ENCODE results near the gene VANGL2. TPM values are rescaled to one million over a fixed set of nuclear protein-coding genes. Genes with fewer than 3 reads are reported as not detected.

The VANGL2 gene
- total RNA-seq, 2 experiments from 2014 or later = 1.5 to 2.6 TPM

DNA sequence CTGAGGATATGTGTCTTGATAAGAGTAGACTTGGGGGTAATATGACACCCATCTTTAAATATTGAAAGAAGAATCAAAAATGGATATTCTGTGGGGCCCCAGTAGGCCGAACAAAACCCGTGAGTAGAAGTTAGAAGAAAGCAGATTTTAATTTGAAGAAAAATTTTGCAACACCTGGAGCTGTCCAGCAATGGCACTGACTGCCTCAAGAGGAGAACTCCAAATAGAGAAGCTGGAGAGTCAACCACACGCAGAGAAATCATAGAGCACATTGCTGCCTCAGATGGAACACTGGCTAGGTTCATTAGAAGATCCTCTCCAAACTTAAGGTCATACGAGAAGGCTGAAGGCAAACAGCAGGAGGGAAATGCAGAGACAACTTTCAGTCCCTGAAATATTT is 26.7 kb upstream of the VANGL2 start:
- intact Hi-C loops (cut with micrococcal nuclease; ENCODE audit: unreplicated experiment) = no loop called here
- no peak overlapping the region for H3K4me3 ChIP-seq (ENCODE audit: low read depth, low read length, poor library complexity, severe bottlenecking)
- no peak for DNase-seq (ENCODE audit: low spot score)
- ChIA-PET POLR2A (no interaction called here), CTCF (ENCODE audit: unreplicated experiment) (no interaction called here)
- H3K9me3 ChIP-seq (ENCODE audit: low read length) = no peaks in the 10 kb centered on the region
- no peak overlapping the region for H3K27ac ChIP-seq (ENCODE audit: low read depth, low read length, poor library complexity, severe bottlenecking)
- TF ChIP-seq EZH2phosphoT487 (IDR thresholded peaks at IDR 0.05; ENCODE audit: borderline replicate concordance, low read depth, low read length) = no peak
- H3K79me2 ChIP-seq (ENCODE audit: insufficient read depth, low read depth, low read length) = no peaks in the 10 kb centered on the region
- peaks cover 21% of the 10 kb centered on the region for H3K4me1 ChIP-seq (ENCODE audit: insufficient read depth, low read length, poor library complexity, severe bottlenecking)
- H3K9me2 ChIP-seq (ENCODE audit: insufficient read depth, low read length) = no peaks in the 10 kb centered on the region
- H3K36me3 ChIP-seq (ENCODE audit: insufficient read depth, low read length) = no peaks in the 10 kb centered on the region
- H3K4me2 ChIP-seq (ENCODE audit: low read length) = no peak overlapping the region
- no TSS peak for BruUV-seq (replicated peaks)
- H2AFZ ChIP-seq (ENCODE audit: low read length) = no peak overlapping the region
- no peaks in the 10 kb centered on the region for H4K20me1 ChIP-seq (ENCODE audit: insufficient read depth, low read length)

DNA sequence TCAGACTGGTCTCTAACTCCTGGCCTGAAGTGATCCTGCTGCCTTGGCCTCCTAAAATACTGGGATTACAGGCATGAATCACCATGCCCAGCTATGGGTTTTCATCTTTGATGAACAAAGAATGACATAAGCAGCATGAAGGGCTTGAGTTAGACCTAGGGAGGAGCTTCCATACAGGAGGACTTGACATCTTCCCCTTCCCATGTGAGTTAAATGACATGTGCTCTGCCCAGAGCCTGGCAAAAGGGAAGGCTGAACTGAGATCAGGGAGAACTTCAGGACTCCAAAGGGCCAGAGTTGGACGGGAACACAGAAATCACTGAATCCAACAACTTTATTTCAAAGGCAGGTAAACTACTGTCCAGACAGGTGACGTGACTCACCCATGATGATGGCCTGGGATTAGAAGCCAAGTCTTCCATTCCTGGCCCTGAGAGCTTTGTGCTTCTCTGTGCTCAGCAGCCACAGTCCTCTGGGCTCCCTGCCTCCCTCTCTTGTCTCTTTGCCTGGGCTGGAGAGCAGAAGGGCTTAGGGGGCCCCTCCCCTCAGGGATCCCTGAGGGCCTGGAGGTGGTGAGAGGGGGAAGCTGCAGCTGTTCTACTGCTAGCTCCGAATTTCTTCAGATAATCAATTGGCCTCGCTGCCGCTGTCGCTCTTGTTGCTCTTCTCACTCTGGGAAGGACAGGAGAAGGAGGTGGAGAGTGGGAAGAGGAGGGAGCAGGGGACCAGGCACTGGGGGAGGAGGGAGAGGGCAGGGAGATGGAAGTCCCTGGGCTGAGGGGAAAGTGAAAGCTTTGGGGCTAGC is 25.9 kb upstream of the VANGL2 start:
- CTCF ChIA-PET (ENCODE audit: unreplicated experiment) = interaction anchor here (0.6 kb wide), 1 partner anchor 9 kb away, joined by 4 read pairs; no protein-coding TSS in a partner anchor
- TF ChIP-seq, protein P1, sequence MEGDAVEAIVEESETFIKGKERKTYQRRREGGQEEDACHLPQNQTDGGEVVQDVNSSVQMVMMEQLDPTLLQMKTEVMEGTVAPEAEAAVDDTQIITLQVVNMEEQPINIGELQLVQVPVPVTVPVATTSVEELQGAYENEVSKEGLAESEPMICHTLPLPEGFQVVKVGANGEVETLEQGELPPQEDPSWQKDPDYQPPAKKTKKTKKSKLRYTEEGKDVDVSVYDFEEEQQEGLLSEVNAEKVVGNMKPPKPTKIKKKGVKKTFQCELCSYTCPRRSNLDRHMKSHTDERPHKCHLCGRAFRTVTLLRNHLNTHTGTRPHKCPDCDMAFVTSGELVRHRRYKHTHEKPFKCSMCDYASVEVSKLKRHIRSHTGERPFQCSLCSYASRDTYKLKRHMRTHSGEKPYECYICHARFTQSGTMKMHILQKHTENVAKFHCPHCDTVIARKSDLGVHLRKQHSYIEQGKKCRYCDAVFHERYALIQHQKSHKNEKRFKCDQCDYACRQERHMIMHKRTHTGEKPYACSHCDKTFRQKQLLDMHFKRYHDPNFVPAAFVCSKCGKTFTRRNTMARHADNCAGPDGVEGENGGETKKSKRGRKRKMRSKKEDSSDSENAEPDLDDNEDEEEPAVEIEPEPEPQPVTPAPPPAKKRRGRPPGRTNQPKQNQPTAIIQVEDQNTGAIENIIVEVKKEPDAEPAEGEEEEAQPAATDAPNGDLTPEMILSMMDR (conservative IDR thresholded peaks at IDR 0.05; ENCODE audit: low read length) = no peak
- no peak for TF ChIP-seq EZH2phosphoT487 (IDR thresholded peaks at IDR 0.05; ENCODE audit: borderline replicate concordance, low read depth, low read length)
- no peaks in the 10 kb centered on the region for H3K79me2 ChIP-seq (ENCODE audit: insufficient read depth, low read depth, low read length)
- no peaks in the 10 kb centered on the region for H3K9me3 ChIP-seq (ENCODE audit: low read length)
- POLR2A ChIA-PET = no interaction called here
- no peaks in the 10 kb centered on the region for H4K20me1 ChIP-seq (ENCODE audit: insufficient read depth, low read length)
- no peak overlapping the region for H3K27ac ChIP-seq (ENCODE audit: low read depth, low read length, poor library complexity, severe bottlenecking)
- H3K4me2 ChIP-seq (ENCODE audit: low read length) = no peak overlapping the region
- H2AFZ ChIP-seq (ENCODE audit: low read length) = no peak overlapping the region
- intact Hi-C loops (cut with micrococcal nuclease; ENCODE audit: unreplicated experiment) = no loop called here
- no peaks in the 10 kb centered on the region for H3K9me2 ChIP-seq (ENCODE audit: insufficient read depth, low read length)
- no peak overlapping the region for H3K4me3 ChIP-seq (ENCODE audit: low read depth, low read length, poor library complexity, severe bottlenecking)
- H3K4me1 ChIP-seq (ENCODE audit: insufficient read depth, low read length, poor library complexity, severe bottlenecking) = peaks cover 21% of the 10 kb centered on the region
- BruUV-seq (replicated peaks) = no TSS peak
- no peaks in the 10 kb centered on the region for H3K36me3 ChIP-seq (ENCODE audit: insufficient read depth, low read length)
- DNase-seq (ENCODE audit: low spot score) = peak; percentile 16

DNA sequence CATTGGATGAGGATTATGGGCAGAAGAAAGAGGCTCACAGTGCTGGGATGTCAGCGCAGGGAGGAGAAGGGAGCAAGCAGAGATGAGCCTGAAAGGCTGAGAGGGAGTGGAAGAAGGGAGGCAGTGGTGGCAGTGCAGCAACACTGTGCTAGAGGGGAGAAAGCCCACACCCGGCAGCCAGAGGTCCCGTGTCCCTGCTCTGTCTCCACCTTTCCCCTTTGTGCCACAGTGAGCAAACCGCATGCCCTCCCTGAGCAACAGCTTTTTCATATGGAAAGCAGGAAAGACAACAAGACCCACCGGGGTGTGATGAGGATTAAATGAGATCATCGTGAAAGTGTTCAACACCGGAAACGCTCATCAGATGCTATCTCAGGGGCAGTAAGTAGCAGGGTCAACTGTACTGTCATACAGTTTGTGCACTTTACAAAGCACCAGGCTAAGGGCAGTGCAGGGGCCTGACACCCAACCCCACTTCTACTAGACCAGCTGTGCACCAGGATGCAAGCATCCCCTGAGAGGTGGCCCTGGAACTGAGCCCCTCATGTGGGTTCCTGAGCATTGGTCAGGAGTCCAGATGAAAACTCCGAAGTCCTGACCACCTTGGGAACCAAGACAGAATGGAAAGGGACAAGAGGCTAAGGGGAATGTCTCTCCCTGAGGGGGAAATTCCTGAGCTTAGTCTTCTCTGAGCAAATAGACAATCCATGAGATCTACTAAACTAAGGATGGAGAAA is 24.4 kb upstream of the VANGL2 start:
- no TSS peak for BruUV-seq (replicated peaks)
- TF ChIP-seq, protein P1 (conservative IDR thresholded peaks at IDR 0.05; ENCODE audit: low read length) = no peak
- no peak for TF ChIP-seq EZH2phosphoT487 (IDR thresholded peaks at IDR 0.05; ENCODE audit: borderline replicate concordance, low read depth, low read length)
- peak overlapping the region; percentile 96 for H2AFZ ChIP-seq (ENCODE audit: low read length)
- no peaks in the 10 kb centered on the region for H3K9me2 ChIP-seq (ENCODE audit: insufficient read depth, low read length)
- DNase-seq (ENCODE audit: low spot score) = peak; percentile 62
- H3K9me3 ChIP-seq (ENCODE audit: low read length) = no peaks in the 10 kb centered on the region
- POLR2A ChIA-PET = interaction anchor here (0.5 to 1.5 kb wide), 11 partner anchors 10 to 332 kb away, joined by 3 to 9 read pairs (median 3); partner anchors contain the start of genes DCAF8 and NHLH1
- peak overlapping the region; percentile 44 for H3K27ac ChIP-seq (ENCODE audit: low read depth, low read length, poor library complexity, severe bottlenecking)
- H3K36me3 ChIP-seq (ENCODE audit: insufficient read depth, low read length) = no peaks in the 10 kb centered on the region
- H3K4me3 ChIP-seq (ENCODE audit: low read depth, low read length, poor library complexity, severe bottlenecking) = peak overlapping the region; percentile 7
- no peaks in the 10 kb centered on the region for H3K79me2 ChIP-seq (ENCODE audit: insufficient read depth, low read depth, low read length)
- H4K20me1 ChIP-seq (ENCODE audit: insufficient read depth, low read length) = no peaks in the 10 kb centered on the region
- H3K4me2 ChIP-seq (ENCODE audit: low read length) = peak overlapping the region; percentile 55
- CTCF ChIA-PET (ENCODE audit: unreplicated experiment) = interaction anchor here (0.6 to 2.0 kb wide), 9 partner anchors 8 to 238 kb away, joined by 3 to 8 read pairs (median 5); no protein-coding TSS in a partner anchor
- peaks cover 21% of the 10 kb centered on the region for H3K4me1 ChIP-seq (ENCODE audit: insufficient read depth, low read length, poor library complexity, severe bottlenecking)
- intact Hi-C loops (cut with micrococcal nuclease; ENCODE audit: unreplicated experiment) = loop anchor here (1.0 kb wide), 3 partner anchors 85 to 275 kb away; no protein-coding TSS in a partner anchor

Measured in OCI-LY7 (cell line).